Neural cell (in vitro differentiated cells): ENCODE data around the gene ZNF891.

Experiments used
- RAD21 ChIP-seq: fragments of 450-650 bp; conservative IDR thresholded peaks from 2 replicates; pipeline ENCODE4 v1.6.1; 2014; ENCODE audit warnings: antibody characterized with exemption, mild to moderate bottlenecking, moderate library complexity
- TAF1 ChIP-seq: IDR thresholded peaks from 2 replicates; pipeline ENCODE4 v1.6.1; 2012; ENCODE audit warnings: low read depth
- TF ChIP-seq, protein P1 (sequence below): fragments of 450-650 bp; IDR thresholded peaks from 2 replicates; pipeline ENCODE4 v1.5.1; 2014; ENCODE audit warnings: antibody characterized with exemption, mild to moderate bottlenecking, moderate library complexity; ENCODE audit not compliant: poor library complexity, severe bottlenecking

DNA sequence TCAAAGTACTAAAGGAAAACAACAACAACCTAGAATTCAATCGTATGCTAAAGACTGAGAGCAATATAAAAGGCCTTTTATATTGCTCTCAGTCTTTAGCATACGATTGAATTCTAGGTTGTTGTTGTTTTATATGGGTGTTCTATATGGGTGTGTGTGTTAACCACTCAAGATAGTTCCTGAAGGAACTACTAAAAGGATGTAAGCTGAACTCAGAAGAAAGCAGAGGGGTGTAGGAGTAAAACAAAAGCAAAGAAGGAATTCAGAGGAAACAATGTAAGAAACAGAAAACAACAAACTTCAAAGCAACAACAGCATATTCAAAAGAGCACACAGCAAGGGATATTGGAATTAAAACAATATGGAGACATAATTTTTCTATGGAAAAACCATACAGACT, 5.4 kb downstream of the ZNF891 start:
- TF ChIP-seq, protein P1, sequence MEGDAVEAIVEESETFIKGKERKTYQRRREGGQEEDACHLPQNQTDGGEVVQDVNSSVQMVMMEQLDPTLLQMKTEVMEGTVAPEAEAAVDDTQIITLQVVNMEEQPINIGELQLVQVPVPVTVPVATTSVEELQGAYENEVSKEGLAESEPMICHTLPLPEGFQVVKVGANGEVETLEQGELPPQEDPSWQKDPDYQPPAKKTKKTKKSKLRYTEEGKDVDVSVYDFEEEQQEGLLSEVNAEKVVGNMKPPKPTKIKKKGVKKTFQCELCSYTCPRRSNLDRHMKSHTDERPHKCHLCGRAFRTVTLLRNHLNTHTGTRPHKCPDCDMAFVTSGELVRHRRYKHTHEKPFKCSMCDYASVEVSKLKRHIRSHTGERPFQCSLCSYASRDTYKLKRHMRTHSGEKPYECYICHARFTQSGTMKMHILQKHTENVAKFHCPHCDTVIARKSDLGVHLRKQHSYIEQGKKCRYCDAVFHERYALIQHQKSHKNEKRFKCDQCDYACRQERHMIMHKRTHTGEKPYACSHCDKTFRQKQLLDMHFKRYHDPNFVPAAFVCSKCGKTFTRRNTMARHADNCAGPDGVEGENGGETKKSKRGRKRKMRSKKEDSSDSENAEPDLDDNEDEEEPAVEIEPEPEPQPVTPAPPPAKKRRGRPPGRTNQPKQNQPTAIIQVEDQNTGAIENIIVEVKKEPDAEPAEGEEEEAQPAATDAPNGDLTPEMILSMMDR: no peak
- TF ChIP-seq TAF1 (no peak), RAD21 (no peak)
